AG08396 (cell line): Measurements from ENCODE around the gene EPS8L3.
"Not testable (repeated sequence)": the region's sequence is repeated elsewhere in the genome, so short reads cannot be mapped to it uniquely, and the experiment has no call there.

Experiments
- DNase-seq: peaks from one replicate; pipeline ENCODE4 v3.0.0; 2012; ENCODE audit warnings: low spot score, mixed read lengths

EPS8L3 gene

DNA sequence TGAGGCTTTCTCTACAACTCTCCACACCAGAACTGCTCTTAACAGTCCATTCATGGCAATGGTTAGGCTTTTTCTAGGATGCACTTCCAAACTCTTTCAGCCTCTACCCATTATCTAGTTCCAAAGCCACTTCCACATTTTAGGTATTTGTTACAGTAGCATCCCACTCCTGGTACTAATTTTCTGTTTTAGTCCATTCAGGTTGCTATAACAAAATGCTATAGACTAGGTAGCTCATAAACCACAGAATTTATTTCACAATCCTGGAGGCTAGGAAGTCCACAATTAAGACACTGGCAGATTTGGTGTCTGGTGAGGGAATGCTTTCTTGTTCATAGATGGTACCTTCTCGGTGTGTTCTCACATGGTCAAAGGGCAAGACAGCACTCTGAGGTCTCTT lies 17.3 kb upstream of the EPS8L3 start:
- DNase-seq = no peak

- no peak for DNase-seq
These were observed 14.4 kb upstream of the EPS8L3 start for GRCh38 chr1:109777980-109778625.

DNA sequence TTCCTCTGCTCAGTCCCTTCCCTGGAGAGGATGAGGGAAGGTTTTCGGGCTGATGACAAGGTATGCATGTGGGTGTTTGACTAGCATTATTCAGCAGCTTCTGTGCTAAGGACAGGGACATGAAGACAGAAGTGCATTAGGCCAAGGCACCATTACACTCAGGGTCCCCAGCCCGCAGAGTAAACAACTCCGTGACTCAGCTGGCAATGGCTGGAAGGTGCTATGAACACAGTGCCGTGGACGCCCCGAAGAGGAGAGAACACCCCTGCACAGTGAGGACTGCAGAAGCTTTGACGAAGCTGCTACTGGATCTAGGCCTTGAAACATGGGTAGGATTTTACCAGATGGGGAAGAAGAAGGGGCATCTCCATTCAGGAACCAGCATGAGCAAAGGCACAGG lies 13.7 kb upstream of the EPS8L3 start:
- DNase-seq = no peak

DNA sequence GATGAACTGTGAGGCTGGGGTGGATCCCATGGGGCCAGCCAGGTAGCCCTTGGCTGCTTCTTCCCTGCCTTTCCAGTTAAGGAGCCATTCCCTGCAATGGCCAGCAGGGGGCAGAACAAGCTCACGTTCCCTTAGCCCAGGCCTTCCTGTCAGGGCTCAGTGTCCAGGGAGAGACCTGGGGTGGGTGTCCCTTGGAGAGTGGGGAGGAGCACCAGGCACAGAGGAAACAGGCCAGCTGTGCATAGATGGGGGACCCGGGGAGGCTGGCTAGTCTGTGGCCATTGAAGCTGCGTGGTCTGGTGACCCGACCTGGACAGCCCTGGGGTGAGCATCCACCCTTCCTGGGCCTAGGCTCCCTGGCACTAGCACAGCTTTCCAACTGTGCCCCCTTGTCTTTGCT lies 13.2 kb upstream of the EPS8L3 start:
- DNase-seq = peak; percentile 84

- no peak for DNase-seq
These were observed 12.6 kb upstream of the EPS8L3 start for GRCh38 chr1:109776206-109776835.

GRCh38 chr1:109775398-109775797 lies 11.7 kb upstream of the EPS8L3 start:
- no peak for DNase-seq

- no peak for DNase-seq
These were observed 10.3 kb upstream of the EPS8L3 start for GRCh38 chr1:109773900-109774485.

DNA sequence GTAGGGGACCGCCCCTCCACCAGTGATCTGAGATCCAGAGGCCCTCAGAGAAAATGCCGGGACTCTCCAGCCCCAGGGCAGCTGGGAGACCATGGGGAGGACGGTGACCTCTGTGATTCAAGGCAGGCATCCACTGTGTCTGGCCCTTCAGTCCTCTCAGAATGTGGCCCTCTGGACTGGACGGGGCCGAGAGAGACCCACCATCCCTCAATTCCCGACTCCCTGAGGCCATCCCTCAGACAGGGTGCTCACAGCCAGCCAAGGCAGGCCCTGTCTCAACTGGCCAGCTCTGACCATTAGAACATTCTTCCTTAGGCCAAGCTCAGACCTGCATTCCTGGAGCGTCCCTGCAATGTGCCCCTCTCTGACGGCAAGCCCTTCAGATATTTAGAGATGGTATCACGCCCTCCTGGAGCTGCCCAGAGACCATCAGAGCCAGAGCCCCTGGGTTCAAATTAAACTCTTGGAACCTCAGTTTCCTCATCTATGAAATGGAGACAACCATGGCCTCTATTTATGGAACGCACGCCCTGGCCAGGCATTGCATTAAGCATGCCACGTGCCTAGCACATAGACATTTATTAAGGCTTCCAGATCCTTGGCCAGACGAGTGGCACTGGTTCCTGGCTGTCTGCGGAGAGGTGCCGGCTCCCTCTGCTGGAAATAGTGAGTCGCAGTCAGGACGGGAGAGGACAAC lies 9.6 kb upstream of the EPS8L3 start:
- DNase-seq = peak; percentile 85

GRCh38 chr1:109772658-109773202 lies 9.0 kb upstream of the EPS8L3 start:
- no peak for DNase-seq

GRCh38 chr1:109771712-109772657 lies 8.3 kb upstream of the EPS8L3 start:
- DNase-seq = no peak

- DNase-seq = no peak
These were observed 6.8 kb upstream of the EPS8L3 start for GRCh38 chr1:109770331-109771095.

DNA sequence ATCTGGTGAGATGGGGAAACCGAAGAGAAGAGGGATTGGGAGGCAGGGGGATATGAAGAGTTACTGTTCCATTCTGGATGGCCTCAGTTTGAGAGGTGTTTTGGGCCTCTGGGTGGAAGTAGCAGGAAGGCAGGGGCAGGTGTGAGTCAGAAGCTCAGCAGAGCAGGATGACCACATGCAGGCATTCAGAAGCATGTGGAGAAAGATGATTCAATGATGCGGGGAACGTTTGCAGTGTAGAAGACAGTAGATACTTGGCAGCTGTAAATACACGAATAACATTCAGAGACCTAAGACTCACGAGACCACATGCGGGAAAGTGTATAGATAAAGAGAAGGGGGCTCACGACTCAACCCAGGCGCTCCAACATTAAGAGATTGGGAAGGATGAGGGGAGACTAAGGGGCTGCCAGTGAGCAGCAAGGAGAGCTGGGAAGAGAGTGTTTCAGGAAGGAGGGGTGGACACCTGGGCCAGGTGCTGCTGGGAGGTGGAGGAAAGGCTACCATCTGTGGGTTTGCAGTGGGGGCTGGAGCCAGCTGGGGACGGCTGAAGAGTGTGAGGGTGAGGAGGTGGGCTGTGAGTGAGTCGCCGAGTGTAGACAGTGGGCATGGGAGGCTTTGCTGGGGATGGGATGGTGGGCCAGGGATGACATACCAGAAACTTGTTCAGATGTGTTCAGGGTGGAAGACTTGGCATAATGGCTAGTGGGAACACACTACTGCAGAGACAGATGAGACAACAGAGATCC lies 5.8 kb upstream of the EPS8L3 start:
- peak; percentile 81 for DNase-seq

DNA sequence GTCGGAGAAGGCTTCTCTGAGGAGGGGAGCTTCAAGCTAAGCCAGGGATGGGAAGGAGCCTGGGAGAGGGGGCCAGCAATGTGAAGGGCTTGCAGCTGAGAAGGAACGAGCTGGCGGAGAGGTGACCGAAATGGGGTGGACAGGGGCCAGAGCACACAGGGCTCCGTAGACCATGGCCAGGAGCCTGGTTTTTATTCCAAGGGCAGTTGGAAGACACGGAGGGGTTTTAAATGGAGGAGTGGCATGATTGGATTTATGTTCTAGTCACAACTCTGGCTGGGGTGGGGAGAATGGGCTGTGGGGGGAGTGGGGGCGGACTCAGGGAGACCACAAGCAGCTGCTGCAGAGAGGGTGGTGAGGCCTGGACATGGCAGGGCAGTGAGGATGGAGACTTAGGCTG lies 5.1 kb upstream of the EPS8L3 start:
- no peak for DNase-seq

- no peak for DNase-seq
These were observed 4.6 kb upstream of the EPS8L3 start for GRCh38 chr1:109768335-109768650.

DNA sequence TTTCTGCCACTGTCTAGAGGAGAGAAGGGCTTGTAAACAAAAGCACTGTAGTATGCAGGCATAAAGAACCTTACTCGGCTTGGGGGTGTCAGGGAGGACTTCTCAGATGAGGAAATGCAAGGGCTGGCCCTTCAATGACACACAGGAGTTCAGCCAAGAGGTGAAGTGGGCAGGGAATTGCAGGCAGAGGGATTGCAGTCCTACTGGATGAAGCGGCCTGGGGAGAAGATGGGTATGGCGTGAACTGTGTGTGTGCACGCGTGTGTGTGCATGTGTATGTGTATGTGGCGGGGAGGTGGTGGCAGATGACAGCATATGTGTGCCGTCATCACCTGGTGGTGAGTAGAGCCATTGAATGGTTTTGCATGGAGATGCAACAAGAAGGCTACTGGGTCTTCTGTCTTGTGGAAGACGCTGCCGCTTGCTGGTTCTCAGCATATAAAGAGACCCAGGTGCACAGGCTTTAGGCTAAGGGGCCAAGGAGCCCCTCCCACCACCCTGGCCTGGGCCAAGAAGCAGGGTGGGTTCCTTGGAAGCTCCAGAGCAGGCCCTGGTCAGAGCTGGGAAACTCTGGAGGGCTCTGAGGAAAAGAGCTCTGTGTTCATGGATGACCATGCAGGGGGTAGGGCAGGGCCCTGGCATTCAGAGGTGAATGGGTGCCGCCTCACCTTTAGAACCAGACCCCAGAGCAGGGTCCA lies 4.1 kb upstream of the EPS8L3 start:
- DNase-seq = no peak

- DNase-seq = not testable (repeated sequence)
These were observed 3.4 kb upstream of the EPS8L3 start for GRCh38 chr1:109766991-109767636.

GRCh38 chr1:109765896-109766615 lies 2.3 kb upstream of the EPS8L3 start:
- no peak for DNase-seq

DNA sequence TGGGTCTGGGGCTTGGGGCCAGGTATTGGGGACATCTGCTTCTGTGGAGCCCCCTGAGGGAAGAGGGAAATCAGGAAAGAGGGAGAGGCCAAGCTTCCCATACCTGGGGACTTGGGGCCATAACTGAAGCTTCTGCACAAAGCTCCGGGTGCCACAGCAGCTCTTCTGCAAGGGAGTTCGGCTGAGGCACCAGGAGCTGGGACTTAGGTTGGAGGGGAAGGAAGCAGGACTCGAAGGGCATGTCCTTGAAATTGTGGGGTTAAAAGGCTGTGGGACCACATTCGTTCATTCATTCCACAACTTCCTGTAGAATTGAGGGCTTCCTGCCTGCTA lies 1.7 kb upstream of the EPS8L3 start:
- no peak for DNase-seq
